B cell (primary cell): ENCODE data around the gene PXDC1. TPM values are rescaled to one million over a fixed set of nuclear protein-coding genes. Genes with fewer than 3 reads are reported as not detected.

Experiments used
- ATAC-seq: fragments of 200-7000 bp; cut with Tn5 transposase; one replicate; pipeline ENCODE4 v1.10.0; 2021; ENCODE audit warnings: low read depth, mild to moderate bottlenecking, moderate number of reproducible peaks, moderate library complexity
- CTCF ChIA-PET: fragments of 350-600 bp; sonication (Branson Sonifier 250); formaldehyde crosslinking; loops from one replicate; lab custom pipeline; 2021; ENCODE audit warnings: antibody characterized with exemption, inconsistent platforms; lab: Charles Lee
- POLR2A ChIA-PET: fragments of 350-600 bp; sonication (Branson Sonifier 250); formaldehyde crosslinking; loops from one replicate; lab custom pipeline; 2021; ENCODE audit warnings: antibody characterized with exemption; lab: Charles Lee
- DNase-seq: peaks from one replicate; pipeline ENCODE4 v3.0.0; 2013
- H2AFZ ChIP-seq: 2 replicates; pipeline ENCODE4 v1.6.1; 2012; ENCODE audit warnings: mild to moderate bottlenecking, low read depth, low read length; ENCODE audit not compliant: insufficient read depth, poor library complexity, severe bottlenecking
- H3K27ac ChIP-seq, 2 donors: 1 replicate in 1 of 2; 2 replicates in 1 of 2; pipeline ENCODE4 v1.5.1; 2012 to 2013; ENCODE audit warnings: low read length in 2 of 2, mild to moderate bottlenecking in 2 of 2, moderate library complexity in 1 of 2
- H3K27me3 ChIP-seq, 4 experiments: fragments of 200-600 bp in 1 of 4; sonication (generic) in 1 of 4; replicated peaks in 1 of 4; 1 replicate in 2 of 4; 2 replicates in 2 of 4; pipeline versions ENCODE4 v1.6.1 to v1.7.0; 2013 to 2016; ENCODE audit warnings: low read length in 3 of 4, mild to moderate bottlenecking in 2 of 4, mixed read lengths in 1 of 4, moderate library complexity in 1 of 4; ENCODE audit not compliant: insufficient read depth in 4 of 4, control insufficient read depth in 3 of 4; ENCODE audit errors: control extremely low read depth in 1 of 4
- H3K36me3 ChIP-seq, 2 experiments: replicated peaks in 1 of 2; 1 replicate in 1 of 2; 2 replicates in 1 of 2; pipeline versions ENCODE4 v1.6.1 to v1.7.1; 2013; ENCODE audit warnings: low read length in 1 of 2; ENCODE audit not compliant: insufficient read depth in 2 of 2, control insufficient read depth in 1 of 2; ENCODE audit errors: control extremely low read depth in 1 of 2, extremely low read depth in 1 of 2
- H3K4me1 ChIP-seq, 2 donors: fragments of 200-600 bp in 1 of 2; sonication (generic) in 1 of 2; 1 replicate in 1 of 2; 2 replicates in 1 of 2; pipeline versions ENCODE4 v1.5.1 to v1.6.1; 2013 to 2017; ENCODE audit warnings: low read length in 2 of 2; ENCODE audit not compliant: control insufficient read depth in 2 of 2, insufficient read depth in 2 of 2
- H3K4me2 ChIP-seq: replicated peaks from 2 replicates; pipeline ENCODE3; 2012; ENCODE audit warnings: mild to moderate bottlenecking, low read depth, low read length; ENCODE audit not compliant: poor library complexity, severe bottlenecking
- H3K4me3 ChIP-seq, 5 experiments: fragments of 200-600 bp in 1 of 5; sonication (generic) in 1 of 5; 1 replicate in 3 of 5; 2 replicates in 2 of 5; pipeline versions ENCODE4 v1.5.1 to v1.7.0; 2011 to 2016; ENCODE audit warnings: low read length in 4 of 5, mild to moderate bottlenecking in 4 of 5, low read depth in 2 of 5, control low read depth in 1 of 5, moderate library complexity in 1 of 5; ENCODE audit not compliant: insufficient read depth in 1 of 5; ENCODE audit errors: control extremely low read depth in 1 of 5, extremely low read depth in 1 of 5
- H3K79me2 ChIP-seq: fragments of 200-600 bp; sonication (generic); one replicate; pipeline ENCODE4 v1.6.0; 2016; ENCODE audit warnings: low read length; ENCODE audit not compliant: control insufficient read depth, insufficient read depth
- H3K9ac ChIP-seq: fragments of 200-600 bp; sonication (generic); 2 replicates; pipeline ENCODE4 v1.6.1; 2017; ENCODE audit warnings: mild to moderate bottlenecking, low read length, moderate library complexity
- H3K9me3 ChIP-seq, 3 donors: one replicate each; pipeline versions ENCODE4 v1.6.1 to v1.7.1; 2013; ENCODE audit warnings: low read length in 2 of 3; ENCODE audit not compliant: control insufficient read depth in 2 of 3, insufficient read depth in 1 of 3; ENCODE audit errors: control extremely low read depth in 1 of 3
- H4K20me1 ChIP-seq: 2 replicates; pipeline ENCODE4 v1.6.0; 2012; ENCODE audit warnings: mild to moderate bottlenecking, low read length; ENCODE audit not compliant: insufficient read depth, control insufficient read depth, poor library complexity, severe bottlenecking
- H3K27ac Mint-ChIP-seq: one replicate; pipeline ENCODE4 v1.8.0; 2021; ENCODE audit warnings: mixed read lengths
- H3K27me3 Mint-ChIP-seq: one replicate; pipeline ENCODE4 v1.8.0; 2021; ENCODE audit warnings: mixed read lengths
- H3K4me1 Mint-ChIP-seq: one replicate; pipeline ENCODE4 v1.8.0; 2021; ENCODE audit warnings: mixed read lengths
- H3K4me3 Mint-ChIP-seq: one replicate; pipeline ENCODE4 v1.8.0; 2021; ENCODE audit warnings: mixed read lengths
- H3K9me3 Mint-ChIP-seq: one replicate; pipeline ENCODE4 v1.8.0; 2022; ENCODE audit warnings: mixed read lengths; ENCODE audit not compliant: insufficient read depth
- CTCF ChIP-seq: fragments of 200-600 bp; IDR thresholded peaks from one replicate; pipeline ENCODE4 v1.8.0; 2022; ENCODE audit warnings: antibody characterized with exemption, mild to moderate bottlenecking
- EZH2 ChIP-seq: IDR thresholded peaks from 2 replicates; pipeline ENCODE4 v1.6.1; 2012; ENCODE audit warnings: borderline replicate concordance, low read depth, mild to moderate bottlenecking, moderate library complexity, low read length; ENCODE audit not compliant: insufficient read depth, poor library complexity, severe bottlenecking
- WGBS: methylation state at CpG from one replicate; pipeline ENCODE4 v1.1.5; 2013; ENCODE audit warnings: missing lambda C conversion rate; ENCODE audit not compliant: insufficient coverage; 5-methylcytosine and 5-hydroxymethylcytosine counted together
- intact Hi-C: fragments of 100-400 bp; cut with micrococcal nuclease; formaldehyde crosslinking; loops from one replicate; pipeline ENCODE4 v1.10.0; 2022
- polyA plus RNA-seq: library from polyadenylated mRNA; depleted of rRNA; stranded (reverse); fragments of >200 nt; gene quantifications from 2 replicates; pipeline ENCODE4 v1.2.3, GENCODE V29; 2012
- total RNA-seq, 2 donors: library from RNA; stranded (reverse); fragments of 120-200 nt in 1 of 2; gene quantifications; 1 replicate in 1 of 2; 2 replicates in 1 of 2; pipeline versions ENCODE4 v1.2.3 to v1.2.4, GENCODE V29; 2013 to 2022

Gene PXDC1
- total and polyA plus RNA-seq, 2 donors (not counting 1 experiment from before 2014, with no cell fraction given), result 4.7 to 18.9 TPM

DNA sequence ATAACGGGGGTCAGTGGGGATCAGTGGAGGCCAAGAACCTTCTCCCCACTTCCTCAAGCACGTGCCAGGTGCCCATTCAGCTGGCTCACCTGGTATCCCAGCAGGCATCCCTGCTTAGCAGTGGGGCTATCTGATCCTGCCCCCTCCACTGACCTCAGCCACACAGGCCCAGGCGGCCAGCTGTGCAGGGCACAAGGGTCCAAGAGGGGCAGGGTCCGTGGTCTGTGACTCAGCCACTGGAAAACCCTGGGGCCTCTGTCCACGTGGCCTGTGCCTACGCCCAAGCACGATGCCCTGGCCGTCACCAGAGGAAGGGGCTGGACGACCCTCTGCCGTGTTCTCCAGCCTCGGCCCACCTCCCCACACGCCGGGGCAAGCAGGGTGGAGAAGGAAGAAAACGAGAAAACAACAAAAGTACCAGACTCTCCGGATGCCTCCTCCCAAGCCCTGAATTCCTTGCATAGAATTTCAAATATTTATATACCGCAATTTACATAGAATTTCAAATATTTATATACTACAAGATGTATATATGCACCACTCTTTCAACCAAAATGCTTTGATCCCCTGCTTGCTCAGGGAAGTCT is 12.1 kb downstream of the PXDC1 start:
- Histone ChIP-seq H3K9me3 (no peaks in the 10 kb centered on the region), H3K4me3 (no peak overlapping the region), H3K36me3 (no peaks in the 10 kb centered on the region), H3K27me3 (peaks cover 0 to 4% (median 0%) of the 10 kb centered on the region in 4 experiments), H3K4me1 (peaks cover 12 to 17% of the 10 kb centered on the region in 2 donors), H3K27ac (no peak overlapping the region), H2AFZ (no peak overlapping the region), H4K20me1 (no peaks in the 10 kb centered on the region), H3K79me2 (no peaks in the 10 kb centered on the region), H3K9ac (no peak overlapping the region), H3K4me2 (no peak overlapping the region)
- TF ChIP-seq CTCF, result no peak
- TF ChIP-seq EZH2, result no peak
- WGBS, result 89% methylated on average over 11 of the region's 16 CpGs
- CTCF ChIA-PET, result interaction anchor here (0.8 to 7.8 kb wide), 4 partner anchors 8 to 239 kb away, joined by 3 to 85 read pairs (median 36); no protein-coding TSS in a partner anchor
- peaks cover 22% of the 10 kb centered on the region for H3K4me1 Mint-ChIP-seq
- no peak overlapping the region for H3K4me3 Mint-ChIP-seq
- H3K9me3 Mint-ChIP-seq, result peaks cover 4% of the 10 kb centered on the region
- no peak overlapping the region for H3K27ac Mint-ChIP-seq
- ATAC-seq (no peak), DNase-seq (no peak)
- intact Hi-C loops, result no loop called here
- H3K27me3 Mint-ChIP-seq, result no peaks in the 10 kb centered on the region
- POLR2A ChIA-PET, result no interaction called here

GRCh38 chr6:3738381-3739131 is 13.0 kb downstream of the PXDC1 start:
- WGBS, result 95% methylated on average over 13 of the region's 19 CpGs
- peaks cover 12 to 17% of the 10 kb centered on the region in 2 donors for H3K4me1 ChIP-seq
- peaks cover 15% of the 10 kb centered on the region for H3K4me1 Mint-ChIP-seq
- DNase-seq, result no peak
- no peak overlapping the region for H3K4me3 Mint-ChIP-seq
- no peaks in the 10 kb centered on the region for H3K79me2 ChIP-seq
- H3K27me3 Mint-ChIP-seq, result no peaks in the 10 kb centered on the region
- peaks cover 0 to 4% (median 0%) of the 10 kb centered on the region in 4 experiments for H3K27me3 ChIP-seq
- no peaks in the 10 kb centered on the region for H3K9me3 ChIP-seq
- no peak overlapping the region for H3K4me2 ChIP-seq
- H2AFZ ChIP-seq, result no peak overlapping the region
- no peak overlapping the region for H3K4me3 ChIP-seq
- intact Hi-C loops, result no loop called here
- H3K27ac ChIP-seq, result no peak overlapping the region
- POLR2A ChIA-PET, result no interaction called here
- TF ChIP-seq CTCF, result no peak
- no peak for TF ChIP-seq EZH2
- ATAC-seq, result no peak
- H3K9ac ChIP-seq, result no peak overlapping the region
- H3K27ac Mint-ChIP-seq, result no peak overlapping the region
- H4K20me1 ChIP-seq, result no peaks in the 10 kb centered on the region
- CTCF ChIA-PET, result no interaction called here
- H3K36me3 ChIP-seq, result no peaks in the 10 kb centered on the region
- peaks cover 4% of the 10 kb centered on the region for H3K9me3 Mint-ChIP-seq
